ENCODE data around the gene IMP3.

Gene IMP3

GRCh38 chr15:75651810-75652543, 12.0 kb upstream of the IMP3 start:
- in situ Hi-C loops (cut with HindIII; ENCODE audit: low sequenced_read_pairs), result no loop called here

GRCh38 chr15:75650908-75651809, 11.1 kb upstream of the IMP3 start:
- in situ Hi-C loops (cut with HindIII; ENCODE audit: low sequenced_read_pairs), result no loop called here

- in situ Hi-C loops (cut with HindIII; ENCODE audit: low sequenced_read_pairs), result loop anchor here (25.0 kb wide), 1 partner anchor 188 kb away; the partner anchor contains the start of gene SIN3A
Measured at GRCh38 chr15:75649848-75650247, 9.8 kb upstream of the IMP3 start.

GRCh38 chr15:75649045-75649761, 9.2 kb upstream of the IMP3 start:
- in situ Hi-C loops (cut with HindIII; ENCODE audit: low sequenced_read_pairs), result loop anchor here (25.0 kb wide), 1 partner anchor 187 kb away; the partner anchor contains the start of gene SIN3A

GRCh38 chr15:75648156-75649000, 8.4 kb upstream of the IMP3 start:
- in situ Hi-C loops (cut with HindIII; ENCODE audit: low sequenced_read_pairs), result loop anchor here (25.0 kb wide), 1 partner anchor 186 kb away; the partner anchor contains the start of gene SIN3A

GRCh38 chr15:75647370-75648155, 7.5 kb upstream of the IMP3 start, which contains the start of gene SNX33:
SNX33 (plus strand) TSS chr15:75647912; CDS start chr15:75649103, 1,191 bp downstream.
- in situ Hi-C loops (cut with HindIII; ENCODE audit: low sequenced_read_pairs), result loop anchor here (25.0 kb wide), 1 partner anchor 185 kb away; the partner anchor contains the start of gene SIN3A

- in situ Hi-C loops (cut with HindIII; ENCODE audit: low sequenced_read_pairs), result loop anchor here (25.0 kb wide), 1 partner anchor 185 kb away; the partner anchor contains the start of gene SIN3A
Measured at GRCh38 chr15:75646944-75647364, 6.9 kb upstream of the IMP3 start.

- in situ Hi-C loops (cut with HindIII; ENCODE audit: low sequenced_read_pairs), result loop anchor here (25.0 kb wide), 1 partner anchor 184 kb away; the partner anchor contains the start of gene SIN3A
Measured at GRCh38 chr15:75646112-75646943, 6.3 kb upstream of the IMP3 start.

- in situ Hi-C loops (cut with HindIII; ENCODE audit: low sequenced_read_pairs), result loop anchor here (5.0 to 25.0 kb wide), 2 partner anchors 37 to 182 kb away; partner anchors contain the start of gene SIN3A
Measured at GRCh38 chr15:75644376-75644775, 4.4 kb upstream of the IMP3 start.

GRCh38 chr15:75641603-75642002, 1.6 kb upstream of the IMP3 start:
- in situ Hi-C loops (cut with HindIII; ENCODE audit: low sequenced_read_pairs), result loop anchor here (5.0 to 25.0 kb wide), 2 partner anchors 34 to 179 kb away; partner anchors contain the start of gene SIN3A

GRCh38 chr15:75641179-75641503, 1.1 kb upstream of the IMP3 start:
- in situ Hi-C loops (cut with HindIII; ENCODE audit: low sequenced_read_pairs), result loop anchor here (5.0 to 25.0 kb wide), 2 partner anchors 34 to 179 kb away; partner anchors contain the start of gene SIN3A

- in situ Hi-C loops (cut with HindIII; ENCODE audit: low sequenced_read_pairs), result loop anchor here (5.0 to 25.0 kb wide), 2 partner anchors 33 to 178 kb away; partner anchors contain the start of gene SIN3A
Measured at GRCh38 chr15:75640483-75641178, 607 bp upstream of the IMP3 start.

- in situ Hi-C loops (cut with HindIII; ENCODE audit: low sequenced_read_pairs), result loop anchor here (25.0 kb wide), 1 partner anchor 177 kb away; the partner anchor contains the start of gene SIN3A
Measured at GRCh38 chr15:75639191-75639708, 774 bp downstream of the IMP3 start.

GRCh38 chr15:75637245-75638009, 2.6 kb downstream of the IMP3 start:
- in situ Hi-C loops (cut with HindIII; ENCODE audit: low sequenced_read_pairs), result loop anchor here (25.0 kb wide), 1 partner anchor 175 kb away; the partner anchor contains the start of gene SIN3A

- in situ Hi-C loops (cut with HindIII; ENCODE audit: low sequenced_read_pairs), result loop anchor here (25.0 kb wide), 1 partner anchor 174 kb away; the partner anchor contains the start of gene SIN3A
Measured at GRCh38 chr15:75636026-75636425, 4.0 kb downstream of the IMP3 start.

GRCh38 chr15:75633922-75634321, 6.1 kb downstream of the IMP3 start:
- in situ Hi-C loops (cut with HindIII; ENCODE audit: low sequenced_read_pairs), result loop anchor here (25.0 kb wide), 1 partner anchor 172 kb away; the partner anchor contains the start of gene SIN3A
